SK-N-SH (cell line): ENCODE measurements around the gene TSPAN10. TPM values are rescaled to one million over a fixed set of nuclear protein-coding genes. Genes with fewer than 3 reads are reported as not detected.

Experiments used
- CTCF ChIA-PET: fragments of 300-600, 350-600 bp; formaldehyde crosslinking; extraction: SDS; loops from one replicate; lab custom pipeline; 2021; lab: Yijun Ruan, JAX
- POLR2A ChIA-PET: fragments of 350-600 bp; sonication (Branson Sonifier 250); formaldehyde crosslinking; extraction: SDS; loops from one replicate; lab custom pipeline; 2020; ENCODE audit warnings: antibody characterized with exemption, inconsistent platforms; lab: Yijun Ruan, JAX
- DNase-seq: peaks from one replicate; pipeline ENCODE4 v3.0.0; 2012
- H2AFZ ChIP-seq: fragments of 200-600 bp; sonication (generic); 2 replicates; pipeline ENCODE4 v1.8.1; 2016; ENCODE audit warnings: antibody characterized with exemption, mild to moderate bottlenecking, low read depth
- H3F3A ChIP-seq: fragments of 200-600 bp; sonication (generic); replicated peaks from 2 replicates; pipeline ENCODE3; 2016; ENCODE audit warnings: antibody characterized with exemption, mild to moderate bottlenecking; ENCODE audit not compliant: insufficient read depth
- H3K27ac ChIP-seq, 2 experiments: fragments of 200-500 bp in 1 of 2; fragments of 200-600 bp in 1 of 2; sonication (Bioruptor generic) in 1 of 2; sonication (generic), shearing (Covaris generic) in 1 of 2; 2 replicates each; pipeline versions ENCODE4 v1.5.1 to v1.6.1; 2014 to 2016; ENCODE audit warnings: low read depth in 2 of 2, inconsistent platforms in 1 of 2, low read length in 1 of 2, mild to moderate bottlenecking in 1 of 2, mixed read lengths in 1 of 2
- H3K27me3 ChIP-seq: fragments of 200-600 bp; sonication (generic), shearing (Covaris generic); 2 replicates; pipeline ENCODE4 v1.6.1; 2016; ENCODE audit warnings: mixed run types; ENCODE audit not compliant: insufficient read depth
- H3K36me3 ChIP-seq, 2 experiments: fragments of 200-500 bp in 1 of 2; fragments of 200-600 bp in 1 of 2; sonication (Bioruptor generic) in 1 of 2; sonication (generic) in 1 of 2; replicated peaks in 1 of 2; 2 replicates each; pipeline versions ENCODE3 to v1.5.1; 2014 to 2016; ENCODE audit warnings: low read length in 1 of 2, mild to moderate bottlenecking in 1 of 2; ENCODE audit not compliant: insufficient read depth in 2 of 2, control insufficient read depth in 1 of 2
- H3K4me1 ChIP-seq, 2 experiments: fragments of 200-500 bp in 1 of 2; fragments of 200-600 bp in 1 of 2; sonication (Bioruptor generic) in 1 of 2; sonication (generic), shearing (Covaris generic) in 1 of 2; 2 replicates each; pipeline versions ENCODE4 v1.5.1 to v1.6.1; 2014 to 2016; ENCODE audit warnings: low read depth in 1 of 2, low read length in 1 of 2, mixed run types in 1 of 2; ENCODE audit not compliant: insufficient read depth in 2 of 2, control insufficient read depth in 1 of 2
- H3K4me2 ChIP-seq: fragments of 200-600 bp; sonication (generic), shearing (Covaris generic); 2 replicates; pipeline ENCODE4 v1.6.1; 2017; ENCODE audit warnings: mixed run types
- H3K4me3 ChIP-seq, 2 experiments: fragments of 200-500 bp in 1 of 2; fragments of 200-600 bp in 1 of 2; sonication (Bioruptor generic) in 1 of 2; sonication (generic), shearing (Covaris generic) in 1 of 2; 2 replicates each; pipeline versions ENCODE4 v1.5.1 to v1.8.1; 2014 to 2016; ENCODE audit warnings: low read depth in 2 of 2, inconsistent platforms in 1 of 2, low read length in 1 of 2, mild to moderate bottlenecking in 1 of 2, mixed read lengths in 1 of 2, moderate library complexity in 1 of 2
- H3K79me2 ChIP-seq: fragments of 200-600 bp; sonication (generic); 2 replicates; pipeline ENCODE4 v1.8.1; 2017; ENCODE audit warnings: mild to moderate bottlenecking; ENCODE audit not compliant: insufficient read depth
- H3K9ac ChIP-seq: fragments of 200-600 bp; sonication (generic); 2 replicates; pipeline ENCODE4 v1.6.1; 2017; ENCODE audit warnings: mixed run types
- H3K9me2 ChIP-seq: fragments of 200-600 bp; sonication (generic); 2 replicates; pipeline ENCODE4 v1.6.1; 2017; ENCODE audit warnings: mixed run types
- H3K9me3 ChIP-seq: fragments of 200-600 bp; sonication (generic); 2 replicates; pipeline ENCODE4 v1.6.1; 2017; ENCODE audit warnings: mixed run types, mild to moderate bottlenecking, moderate library complexity
- H4K20me1 ChIP-seq: fragments of 200-600 bp; sonication (generic); 2 replicates; pipeline ENCODE4 v1.6.1; 2017; ENCODE audit warnings: mild to moderate bottlenecking, mixed run types; ENCODE audit not compliant: insufficient read depth
- CHD2 ChIP-seq: fragments of 150-350 bp; IDR thresholded peaks from 2 replicates; pipeline ENCODE4 v1.6.1; 2018; ENCODE audit warnings: low read length; ENCODE audit not compliant: partially characterized antibody
- EP300 ChIP-seq, 2 experiments: IDR thresholded peaks; 2 replicates each; pipeline versions ENCODE4 v1.4.0 to v1.6.1; 2012; ENCODE audit warnings: borderline replicate concordance in 1 of 2, low read depth in 1 of 2, low read length in 1 of 2
- FOSL2 ChIP-seq: IDR thresholded peaks from 2 replicates; pipeline ENCODE4 v1.4.0; 2012; ENCODE audit warnings: low read depth, mild to moderate bottlenecking, moderate library complexity, borderline replicate concordance
- FOXJ3 ChIP-seq: sonication (generic); formaldehyde crosslinking; IDR thresholded peaks from 2 replicates; pipeline ENCODE4 v1.5.1; 2020; ENCODE audit warnings: mild to moderate bottlenecking, missing genetic modification reagents
- GABPA ChIP-seq: IDR thresholded peaks from 2 replicates; pipeline ENCODE4 v1.4.0; 2012; ENCODE audit warnings: low read depth, mild to moderate bottlenecking
- GATA2 ChIP-seq: sonication (generic); formaldehyde crosslinking; IDR thresholded peaks from 2 replicates; pipeline ENCODE4 v1.5.0; 2020; ENCODE audit warnings: mild to moderate bottlenecking, missing genetic modification reagents
- JUND ChIP-seq: IDR thresholded peaks from 2 replicates; pipeline ENCODE4 v1.4.0; 2012
- MEF2A ChIP-seq: IDR thresholded peaks from 2 replicates; pipeline ENCODE4 v1.4.0; 2012; ENCODE audit warnings: low read depth, borderline replicate concordance
- MXI1 ChIP-seq: IDR thresholded peaks from 2 replicates; pipeline ENCODE4 v1.6.1; 2012; ENCODE audit warnings: mild to moderate bottlenecking, low read depth, low read length, improper control_type of control experiment
- NFIC ChIP-seq: IDR thresholded peaks from 2 replicates; pipeline ENCODE4 v1.4.0; 2012; ENCODE audit warnings: borderline replicate concordance
- NRF1 ChIP-seq: IDR thresholded peaks from 2 replicates; pipeline ENCODE4 v1.6.1; 2012; ENCODE audit warnings: low read depth, mild to moderate bottlenecking, low read length
- RAD21 ChIP-seq: IDR thresholded peaks from 2 replicates; pipeline ENCODE4 v1.6.1; 2012; ENCODE audit warnings: mild to moderate bottlenecking, low read length
- REST ChIP-seq: IDR thresholded peaks from 2 replicates; pipeline ENCODE4 v1.6.1; 2012; ENCODE audit warnings: mild to moderate bottlenecking, low read depth, low read length, moderate library complexity
- RFX5 ChIP-seq: IDR thresholded peaks from 2 replicates; pipeline ENCODE4 v1.6.1; 2012; ENCODE audit warnings: mild to moderate bottlenecking, improper control_type of control experiment, low read length
- TCF12 ChIP-seq: IDR thresholded peaks from 2 replicates; pipeline ENCODE4 v1.4.0; 2012
- TEAD4 ChIP-seq: IDR thresholded peaks from 2 replicates; pipeline ENCODE4 v1.4.0; 2012; ENCODE audit warnings: mild to moderate bottlenecking, borderline replicate concordance; ENCODE audit not compliant: insufficient read depth
- USF1 ChIP-seq: IDR thresholded peaks from 2 replicates; pipeline ENCODE4 v1.4.0; 2012; ENCODE audit warnings: low read depth, borderline replicate concordance
- WGBS: methylation state at CpG from one replicate; pipeline ENCODE4 v1.1.6; 2017; ENCODE audit warnings: low lambda C conversion rate; 5-methylcytosine and 5-hydroxymethylcytosine counted together
- polyA plus RNA-seq, 3 experiments: library from polyadenylated mRNA; depleted of rRNA; stranded (reverse); fragments of >200 nt; gene quantifications; 2 replicates each; pipeline ENCODE4 v1.2.3, GENCODE V29; 2012
- TF ChIP-seq, protein P1 (sequence below): IDR thresholded peaks from 2 replicates; pipeline ENCODE4; 2012
- TF ChIP-seq, protein P2 (sequence below): fragments of 150-350 bp; IDR thresholded peaks from 2 replicates; pipeline ENCODE4 v1.6.1; 2017; ENCODE audit warnings: antibody characterized with exemption, low read length, low read depth, borderline replicate concordance
- TF ChIP-seq, protein P3 (sequence below): IDR thresholded peaks from 2 replicates; pipeline ENCODE4 v1.4.0; 2012; ENCODE audit warnings: low read depth

TSPAN10 gene
- polyA plus RNA-seq, 1 of the 3 experiments (the other 2 are of a cell fraction), result 6.0 TPM

DNA sequence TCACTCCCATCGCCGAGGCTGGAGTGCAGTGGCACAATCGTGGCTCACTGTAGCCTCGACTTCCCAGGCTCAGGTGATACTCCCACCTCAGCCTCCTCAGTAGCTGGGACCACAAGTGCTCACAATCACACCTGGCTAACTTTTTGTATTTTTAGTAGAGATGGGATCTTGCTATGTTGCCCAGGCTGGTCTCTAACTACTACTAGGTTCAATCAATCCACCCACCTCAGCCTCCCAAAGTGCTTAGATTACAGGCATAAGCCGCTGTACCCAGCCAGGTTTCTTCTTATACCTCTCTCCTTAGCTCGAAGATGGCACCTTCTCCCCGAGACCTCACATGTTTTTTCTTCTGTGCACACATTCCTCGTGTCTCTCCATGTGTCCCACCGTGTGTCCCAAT is 3.0 kb downstream of the TSPAN10 start (continued):
- no peak for TF ChIP-seq RAD21
- TF ChIP-seq, all 33 proteins: peak for 0

GRCh38 chr17:81641825-81642489 is 5.0 kb downstream of the TSPAN10 start:
- TF ChIP-seq FOSL2 (peak; percentile 67; the same call in 1 of the 2 replicates), CHD2 (no peak), MEF2A (no peak), USF1 (no peak; the same call in 1 of the 2 replicates), RAD21 (no peak), GABPA (no peak), FOXJ3 (CRISPR knock-in tag) (no peak), GATA2 (no peak), REST (no peak), RFX5 (no peak), JUND (no peak), NRF1 (no peak), EP300 (IDR thresholded peaks at IDR 0.05; ENCODE audit: borderline replicate concordance in 1 of 2, low read depth in 1 of 2, low read length in 1 of 2) (no peak), NFIC (no peak), MXI1 (no peak), TCF12 (peak; percentile 46; the same call in 1 of the 2 replicates), TEAD4 (no peak)
- TF ChIP-seq, protein P1, sequence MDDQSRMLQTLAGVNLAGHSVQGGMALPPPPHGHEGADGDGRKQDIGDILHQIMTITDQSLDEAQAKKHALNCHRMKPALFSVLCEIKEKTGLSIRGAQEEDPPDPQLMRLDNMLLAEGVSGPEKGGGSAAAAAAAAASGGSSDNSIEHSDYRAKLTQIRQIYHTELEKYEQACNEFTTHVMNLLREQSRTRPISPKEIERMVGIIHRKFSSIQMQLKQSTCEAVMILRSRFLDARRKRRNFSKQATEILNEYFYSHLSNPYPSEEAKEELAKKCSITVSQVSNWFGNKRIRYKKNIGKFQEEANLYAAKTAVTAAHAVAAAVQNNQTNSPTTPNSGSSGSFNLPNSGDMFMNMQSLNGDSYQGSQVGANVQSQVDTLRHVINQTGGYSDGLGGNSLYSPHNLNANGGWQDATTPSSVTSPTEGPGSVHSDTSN, result no peak
- TF ChIP-seq, protein P2, sequence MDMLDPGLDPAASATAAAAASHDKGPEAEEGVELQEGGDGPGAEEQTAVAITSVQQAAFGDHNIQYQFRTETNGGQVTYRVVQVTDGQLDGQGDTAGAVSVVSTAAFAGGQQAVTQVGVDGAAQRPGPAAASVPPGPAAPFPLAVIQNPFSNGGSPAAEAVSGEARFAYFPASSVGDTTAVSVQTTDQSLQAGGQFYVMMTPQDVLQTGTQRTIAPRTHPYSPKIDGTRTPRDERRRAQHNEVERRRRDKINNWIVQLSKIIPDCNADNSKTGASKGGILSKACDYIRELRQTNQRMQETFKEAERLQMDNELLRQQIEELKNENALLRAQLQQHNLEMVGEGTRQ, result no peak
- TF ChIP-seq, protein P3, sequence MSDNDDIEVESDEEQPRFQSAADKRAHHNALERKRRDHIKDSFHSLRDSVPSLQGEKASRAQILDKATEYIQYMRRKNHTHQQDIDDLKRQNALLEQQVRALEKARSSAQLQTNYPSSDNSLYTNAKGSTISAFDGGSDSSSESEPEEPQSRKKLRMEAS, result peak; percentile 73; the same call in 1 of the 2 replicates
- ChIA-PET CTCF (no interaction called here), POLR2A (no interaction called here)
- Histone ChIP-seq H3K9ac (peak overlapping the region; percentile 58), H3K9me2 (no peaks in the 10 kb centered on the region), H3K4me2 (peak overlapping the region; percentile 71), H2AFZ (peak overlapping the region; percentile 72; the same call in 1 of the 2 replicates), H3K27ac (peak overlapping the region in 1 of 2 experiments; percentile 63; a peak in 2 of 4 replicates), H3K4me1 (peaks cover 0 to 11% of the 10 kb centered on the region in 2 experiments; a peak in 2 of 4 replicates), H3K9me3 (no peaks in the 10 kb centered on the region), H3K79me2 (0 out of 2 replicates have a peak, but pooled peaks cover 9% of the 10 kb centered on the region), H3F3A (peaks cover 9% of the 10 kb centered on the region), H3K27me3 (no peaks in the 10 kb centered on the region), H4K20me1 (no peaks in the 10 kb centered on the region), H3K36me3 (no peaks in the 10 kb centered on the region), H3K4me3 (peak overlapping the region in 1 of 2 experiments; percentile 8; a peak in 1 of 4 replicates)
- WGBS, result 74% methylated on average over 15 of the region's 17 CpGs
- no peak for DNase-seq
